ENCODE data around the gene KRT84. TPM values are rescaled to one million over a fixed set of nuclear protein-coding genes. Genes with fewer than 3 reads are reported as not detected.
A peak's percentile ranks its signal among the peaks of the same experiment; 100 is the strongest.

The KRT84 gene
- total RNA-seq, 4 donors from 2014 or later: not detected

DNA sequence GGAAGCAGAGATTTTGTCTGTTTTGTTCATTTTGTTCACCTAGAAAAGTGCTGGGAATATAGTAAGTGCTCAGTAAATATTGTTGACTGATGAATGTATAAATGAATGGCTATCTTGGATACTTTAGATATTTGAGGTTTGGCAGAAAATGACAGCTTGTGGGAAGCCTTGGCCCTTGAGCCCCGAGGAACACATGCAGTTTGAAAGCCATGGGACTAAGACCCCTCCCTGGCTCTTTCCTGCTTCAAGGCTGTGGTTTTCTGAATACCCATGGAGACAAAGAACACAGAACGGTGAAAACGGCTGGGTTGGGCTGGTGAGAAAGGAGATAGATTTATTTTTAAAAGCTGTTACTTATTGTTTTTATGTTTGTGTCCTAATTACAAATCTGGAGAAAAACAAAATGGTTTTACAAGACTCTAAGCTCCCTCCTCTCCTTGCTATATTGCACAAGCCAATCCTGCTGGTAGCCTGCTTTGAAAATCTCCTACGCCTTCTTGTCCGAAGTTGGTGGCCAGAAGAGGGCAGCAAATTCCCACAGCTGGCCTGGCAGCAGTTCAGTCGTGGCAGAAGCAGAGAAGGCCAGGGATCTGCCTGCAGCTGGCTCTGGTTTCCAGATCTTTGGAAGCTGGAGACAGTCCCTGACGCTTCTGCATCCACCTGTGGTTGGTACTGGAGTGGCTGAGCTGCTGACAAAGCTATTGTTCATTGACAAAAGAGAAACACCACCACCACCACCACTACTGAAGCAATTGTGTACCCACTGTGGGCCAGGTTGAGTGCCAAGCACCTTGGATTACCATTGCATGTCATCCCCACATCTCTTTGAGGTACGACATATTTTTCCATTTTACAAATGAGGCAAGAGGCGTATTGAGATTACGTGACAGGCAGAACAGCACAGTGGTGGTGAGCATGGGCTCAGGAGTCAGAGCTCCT, 13.0 kb downstream of the KRT84 start:
- peak; percentile 84 to 91 for ATAC-seq

DNA sequence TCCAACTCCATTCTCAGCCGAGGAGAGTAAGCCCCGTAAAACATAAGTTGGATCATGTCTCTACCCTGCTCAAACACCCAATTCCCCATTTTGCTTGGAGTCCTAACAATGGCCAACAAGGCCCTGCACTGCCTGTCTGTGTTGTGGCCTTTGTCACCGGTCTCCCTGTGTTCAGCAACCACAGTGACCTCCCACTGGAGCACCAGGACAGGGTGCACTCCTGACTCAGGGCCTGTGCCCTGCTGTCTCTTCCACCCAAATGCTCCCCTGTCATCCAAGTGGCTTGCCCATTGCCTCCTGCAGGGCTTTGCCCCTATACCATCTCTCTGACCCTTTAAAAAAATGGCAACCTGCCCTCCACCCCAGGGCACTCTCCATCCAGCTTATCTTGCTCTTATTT, 13.7 kb downstream of the KRT84 start:
- H3K4me3 ChIP-seq: no peak overlapping the region
- no peak for DNase-seq
- no peaks in the 10 kb centered on the region for H3K27me3 ChIP-seq
- TF ChIP-seq, protein P1, sequence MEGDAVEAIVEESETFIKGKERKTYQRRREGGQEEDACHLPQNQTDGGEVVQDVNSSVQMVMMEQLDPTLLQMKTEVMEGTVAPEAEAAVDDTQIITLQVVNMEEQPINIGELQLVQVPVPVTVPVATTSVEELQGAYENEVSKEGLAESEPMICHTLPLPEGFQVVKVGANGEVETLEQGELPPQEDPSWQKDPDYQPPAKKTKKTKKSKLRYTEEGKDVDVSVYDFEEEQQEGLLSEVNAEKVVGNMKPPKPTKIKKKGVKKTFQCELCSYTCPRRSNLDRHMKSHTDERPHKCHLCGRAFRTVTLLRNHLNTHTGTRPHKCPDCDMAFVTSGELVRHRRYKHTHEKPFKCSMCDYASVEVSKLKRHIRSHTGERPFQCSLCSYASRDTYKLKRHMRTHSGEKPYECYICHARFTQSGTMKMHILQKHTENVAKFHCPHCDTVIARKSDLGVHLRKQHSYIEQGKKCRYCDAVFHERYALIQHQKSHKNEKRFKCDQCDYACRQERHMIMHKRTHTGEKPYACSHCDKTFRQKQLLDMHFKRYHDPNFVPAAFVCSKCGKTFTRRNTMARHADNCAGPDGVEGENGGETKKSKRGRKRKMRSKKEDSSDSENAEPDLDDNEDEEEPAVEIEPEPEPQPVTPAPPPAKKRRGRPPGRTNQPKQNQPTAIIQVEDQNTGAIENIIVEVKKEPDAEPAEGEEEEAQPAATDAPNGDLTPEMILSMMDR (IDR thresholded peaks at IDR 0.05 in 4 of 5, conservative IDR thresholded peaks at IDR 0.05 in 1 of 5): no peak
- no peak for TF ChIP-seq POLR2A (IDR thresholded peaks at IDR 0.05)
- H3K36me3 ChIP-seq: no peaks in the 10 kb centered on the region
- no peaks in the 10 kb centered on the region for H3K9me3 ChIP-seq
- intact Hi-C loops (cut with DNase I; ENCODE audit: low total_unique reads): loop anchor here (5.0 kb wide), 1 partner anchor 511 kb away; no protein-coding TSS in a partner anchor
- no peaks in the 10 kb centered on the region for H3K4me1 ChIP-seq
- ATAC-seq: no peak
- peak overlapping the region in 3 of 4 donors; percentile 7 to 52 (median 20) for H3K27ac ChIP-seq
- in situ Hi-C loops (cut with MboI; ENCODE audit: low sequenced_read_pairs in 4 of 4): loop anchor here in 2 of 4 donors (5.0 to 10.0 kb wide), 2 partner anchors 511 to 513 kb away; no protein-coding TSS in a partner anchor

More for the DNA sequence above, 13.0 kb downstream of the KRT84 start:
- Histone ChIP-seq H3K4me3 (no peak overlapping the region), H3K9me3 (no peaks in the 10 kb centered on the region), H3K27me3 (no peaks in the 10 kb centered on the region), H3K4me1 (no peaks in the 10 kb centered on the region), H3K27ac (no peak overlapping the region), H3K36me3 (no peaks in the 10 kb centered on the region)
- intact Hi-C loops (cut with DNase I; ENCODE audit: low total_unique reads) (loop anchor here (5.0 kb wide), 1 partner anchor 510 kb away; no protein-coding TSS in a partner anchor), in situ Hi-C loops (cut with MboI; ENCODE audit: low sequenced_read_pairs in 4 of 4) (loop anchor here in 2 of 4 donors (5.0 to 10.0 kb wide), 2 partner anchors 510 to 512 kb away; no protein-coding TSS in a partner anchor)
- peak; percentile 48 to 71 for DNase-seq
- TF ChIP-seq, protein P1 (IDR thresholded peaks at IDR 0.05 in 4 of 5, conservative IDR thresholded peaks at IDR 0.05 in 1 of 5): peak; percentile 39 to 67 (median 52)
- TF ChIP-seq POLR2A (IDR thresholded peaks at IDR 0.05): no peak

DNA sequence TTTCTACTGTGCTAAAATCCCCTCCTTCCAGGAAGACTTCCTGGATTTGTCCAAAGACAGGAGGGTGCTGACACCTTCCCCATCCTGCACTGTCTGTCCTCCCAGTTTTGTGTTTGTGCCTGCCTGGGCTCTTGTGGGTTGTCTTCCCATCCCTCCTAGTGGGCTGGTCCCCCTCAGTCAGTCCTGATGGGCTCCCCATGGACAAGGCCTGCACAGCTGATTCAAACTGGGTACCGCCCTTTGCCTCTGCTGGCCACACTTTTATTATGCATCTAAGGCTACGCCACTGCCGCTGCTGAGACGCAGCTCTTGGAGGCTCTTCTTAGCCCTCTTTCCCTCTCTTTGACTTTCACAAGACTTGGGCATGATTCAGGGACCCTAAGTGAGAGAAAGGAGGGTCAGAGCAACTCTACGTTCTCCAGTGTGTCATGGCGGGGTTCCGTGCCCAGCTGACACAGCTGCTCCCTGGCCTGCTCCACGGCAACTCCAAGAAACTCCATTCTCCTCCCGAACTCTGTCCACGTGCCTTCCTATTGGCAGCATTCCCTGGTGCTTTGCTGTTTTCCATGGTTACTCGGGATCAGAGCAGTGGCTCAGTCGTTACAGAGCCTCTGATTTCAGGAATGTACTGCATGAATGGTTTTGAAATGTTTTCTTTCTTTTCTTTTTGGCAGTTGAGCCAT, 14.4 kb downstream of the KRT84 start:
- H3K4me1 ChIP-seq: no peaks in the 10 kb centered on the region

DNA sequence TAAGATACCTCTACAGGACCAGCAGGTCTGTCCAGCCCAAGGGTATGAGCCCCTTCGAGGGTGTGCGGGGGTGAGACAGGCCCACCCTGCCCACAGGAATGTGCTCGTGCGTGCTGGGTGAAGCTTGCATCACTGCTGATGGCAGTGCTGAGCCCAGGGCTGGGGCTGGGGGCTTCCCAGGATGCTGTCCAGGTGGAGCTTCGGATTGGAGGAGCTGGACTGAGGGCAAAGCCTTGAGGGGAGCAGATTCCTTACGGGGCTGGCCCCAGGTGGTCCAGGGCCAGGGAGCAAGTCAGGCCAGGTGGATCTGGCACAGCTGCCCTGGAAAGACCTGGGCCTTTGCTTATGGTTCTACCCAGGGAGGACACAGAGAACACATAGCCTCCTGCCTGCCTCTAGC, 15.6 kb downstream of the KRT84 start:
- intact Hi-C loops (cut with DNase I; ENCODE audit: low total_unique reads): loop anchor here (5.0 kb wide), 1 partner anchor 512 kb away; no protein-coding TSS in a partner anchor
- peaks cover 0 to 2% (median 0%) of the 10 kb centered on the region in 3 donors for H3K27me3 ChIP-seq
- no peaks in the 10 kb centered on the region for H3K4me1 ChIP-seq
- H3K27ac ChIP-seq: no peak overlapping the region
- no peaks in the 10 kb centered on the region for H3K9me3 ChIP-seq
- ATAC-seq (no peak), DNase-seq (no peak)
- H3K36me3 ChIP-seq: no peaks in the 10 kb centered on the region
- in situ Hi-C loops (cut with MboI; ENCODE audit: low sequenced_read_pairs in 4 of 4): loop anchor here in 3 of 4 donors (5.0 to 10.0 kb wide), 2 partner anchors 512 to 515 kb away; no protein-coding TSS in a partner anchor
- H3K4me3 ChIP-seq: no peak overlapping the region
- TF ChIP-seq, protein P1 (IDR thresholded peaks at IDR 0.05 in 4 of 5, conservative IDR thresholded peaks at IDR 0.05 in 1 of 5): no peak
- TF ChIP-seq POLR2A (IDR thresholded peaks at IDR 0.05): no peak

More for the DNA sequence above, 14.4 kb downstream of the KRT84 start:
- Histone ChIP-seq H3K27ac (peak overlapping the region in 2 of 4 donors; percentile 20 to 52), H3K9me3 (no peaks in the 10 kb centered on the region), H3K4me3 (no peak overlapping the region), H3K36me3 (no peaks in the 10 kb centered on the region), H3K27me3 (no peaks in the 10 kb centered on the region)
- ATAC-seq (peak; percentile 61 to 73), DNase-seq (peak; percentile 43 to 63)
- TF ChIP-seq POLR2A (IDR thresholded peaks at IDR 0.05): no peak
- TF ChIP-seq, protein P1 (IDR thresholded peaks at IDR 0.05 in 4 of 5, conservative IDR thresholded peaks at IDR 0.05 in 1 of 5): no peak
- intact Hi-C loops (cut with DNase I; ENCODE audit: low total_unique reads): loop anchor here (5.0 kb wide), 1 partner anchor 511 kb away; no protein-coding TSS in a partner anchor
- in situ Hi-C loops (cut with MboI; ENCODE audit: low sequenced_read_pairs in 4 of 4): loop anchor here in 2 of 4 donors (5.0 to 10.0 kb wide), 2 partner anchors 511 to 514 kb away; no protein-coding TSS in a partner anchor

All from gastrocnemius medialis (tissue), 4 donors.